ENCODE results near the gene RAB7B. TPM values are rescaled to one million over a fixed set of nuclear protein-coding genes. Genes with fewer than 3 reads are reported as not detected.
"Not testable (repeated sequence)": the region's sequence is repeated elsewhere in the genome, so short reads cannot be mapped to it uniquely, and the experiment has no call there.

The RAB7B gene
- total RNA-seq, 4 donors from 2014 or later = 3.2 to 62.0 (median 16.6) TPM

- DNase-seq (ENCODE audit: low spot score) = no peak
- TF ChIP-seq CTCF (IDR thresholded peaks at IDR 0.05) = no peak
- ATAC-seq (ENCODE audit: low FRiP score) = no peak
These were observed 4.5 kb downstream of the RAB7B start for GRCh38 chr1:205998457-205999241.

GRCh38 chr1:205996641-205997040, 6.6 kb downstream of the RAB7B start:
- not testable (repeated sequence) for ATAC-seq (ENCODE audit: low FRiP score); DNase-seq (ENCODE audit: low spot score)

- TF ChIP-seq CTCF (IDR thresholded peaks at IDR 0.05) = no peak
- no peak for ATAC-seq (ENCODE audit: low FRiP score)
- no peak for DNase-seq (ENCODE audit: low spot score)
These were observed 8.8 kb downstream of the RAB7B start for GRCh38 chr1:205994346-205994745.

- ATAC-seq (ENCODE audit: low FRiP score) (no peak), DNase-seq (ENCODE audit: low spot score) (no peak)
- TF ChIP-seq CTCF (IDR thresholded peaks at IDR 0.05) = no peak
These were observed 10.1 kb downstream of the RAB7B start for GRCh38 chr1:205993068-205993467.

GRCh38 chr1:205992218-205992882, 10.8 kb downstream of the RAB7B start:
- ATAC-seq (ENCODE audit: low FRiP score) (no peak), DNase-seq (ENCODE audit: low spot score) (no peak)
- TF ChIP-seq CTCF (IDR thresholded peaks at IDR 0.05) = no peak

- DNase-seq (ENCODE audit: low spot score) (no peak), ATAC-seq (ENCODE audit: low FRiP score) (no peak)
- no peak for TF ChIP-seq CTCF (IDR thresholded peaks at IDR 0.05)
These were observed 12.0 kb downstream of the RAB7B start for GRCh38 chr1:205991237-205991636.

GRCh38 chr1:205990226-205990625, 13.0 kb downstream of the RAB7B start:
- no peak for DNase-seq (ENCODE audit: low spot score)
- ATAC-seq (ENCODE audit: low FRiP score) = no peak
- TF ChIP-seq CTCF (IDR thresholded peaks at IDR 0.05) = no peak
